HL-60 (cell line): ENCODE measurements around the gene PDE8A.

Experiments
- DNase-seq, 2 experiments: peaks; one replicate each; pipeline ENCODE4 v3.0.0-alpha.2; 2010 to 2020; ENCODE audit warnings: low read depth in 1 of 2, low spot score in 1 of 2
- H3K27ac ChIP-seq: fragments of 250-450 bp; sonication (Bioruptor Pico); replicated peaks from 2 replicates; pipeline ENCODE4 v1.5.1; 2020; ENCODE audit warnings: mild to moderate bottlenecking, moderate library complexity
- H3K27me3 ChIP-seq: fragments of 250-450 bp; sonication (Bioruptor Pico); 2 replicates; pipeline ENCODE4 v1.5.1; 2021; ENCODE audit warnings: mild to moderate bottlenecking, moderate library complexity; ENCODE audit not compliant: insufficient read depth, poor library complexity, severe bottlenecking
- H3K4me3 ChIP-seq: replicated peaks from 2 replicates; pipeline ENCODE4 v1.5.1; 2011; ENCODE audit warnings: mild to moderate bottlenecking, control low read depth, low read length; ENCODE audit not compliant: insufficient read depth
- GABPA ChIP-seq: IDR thresholded peaks from 2 replicates; pipeline ENCODE4 v1.6.1; 2012; ENCODE audit warnings: low read depth
- POLR2AphosphoS5 ChIP-seq: IDR thresholded peaks from 2 replicates; pipeline ENCODE4 v1.6.1; 2012; ENCODE audit warnings: low read depth
- SPI1 ChIP-seq: IDR thresholded peaks from 2 replicates; pipeline ENCODE4 v1.6.1; 2012; ENCODE audit warnings: low read depth, mild to moderate bottlenecking, borderline replicate concordance
- TF ChIP-seq, protein P1 (sequence below): IDR thresholded peaks from 2 replicates; pipeline ENCODE4 v1.6.1; 2012; ENCODE audit warnings: low read depth; ENCODE audit not compliant: insufficient replicate concordance
- TF ChIP-seq, protein P2 (sequence below): IDR thresholded peaks from one replicate; pipeline ENCODE4 v1.5.1; 2011; ENCODE audit warnings: low read length, control low read depth, inconsistent platforms; ENCODE audit not compliant: insufficient read depth

The PDE8A gene

DNA sequence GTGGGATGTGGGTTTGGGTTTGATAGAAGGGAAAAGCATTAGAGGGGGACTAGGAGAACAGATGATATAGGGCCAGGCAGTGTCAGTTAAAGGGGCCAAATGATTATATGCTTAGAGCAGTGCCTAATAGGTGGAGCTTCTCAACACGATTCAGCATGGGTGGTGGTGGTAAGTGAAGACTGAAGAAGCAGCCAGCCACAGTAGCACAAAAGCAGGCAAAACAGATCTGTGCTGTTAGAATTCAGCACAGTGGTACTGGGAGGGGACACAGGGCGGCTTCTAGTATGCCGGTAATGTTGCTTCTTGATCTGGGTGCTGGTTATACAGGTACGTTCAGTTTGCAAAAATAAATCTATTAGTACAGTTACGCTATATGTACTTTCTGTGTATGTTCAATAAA, 25.5 kb downstream of the PDE8A start:
- Histone ChIP-seq H3K4me3 (no peak overlapping the region), H3K27ac (no peak overlapping the region), H3K27me3 (no peaks in the 10 kb centered on the region)
- DNase-seq: no peak
- TF ChIP-seq, protein P1, sequence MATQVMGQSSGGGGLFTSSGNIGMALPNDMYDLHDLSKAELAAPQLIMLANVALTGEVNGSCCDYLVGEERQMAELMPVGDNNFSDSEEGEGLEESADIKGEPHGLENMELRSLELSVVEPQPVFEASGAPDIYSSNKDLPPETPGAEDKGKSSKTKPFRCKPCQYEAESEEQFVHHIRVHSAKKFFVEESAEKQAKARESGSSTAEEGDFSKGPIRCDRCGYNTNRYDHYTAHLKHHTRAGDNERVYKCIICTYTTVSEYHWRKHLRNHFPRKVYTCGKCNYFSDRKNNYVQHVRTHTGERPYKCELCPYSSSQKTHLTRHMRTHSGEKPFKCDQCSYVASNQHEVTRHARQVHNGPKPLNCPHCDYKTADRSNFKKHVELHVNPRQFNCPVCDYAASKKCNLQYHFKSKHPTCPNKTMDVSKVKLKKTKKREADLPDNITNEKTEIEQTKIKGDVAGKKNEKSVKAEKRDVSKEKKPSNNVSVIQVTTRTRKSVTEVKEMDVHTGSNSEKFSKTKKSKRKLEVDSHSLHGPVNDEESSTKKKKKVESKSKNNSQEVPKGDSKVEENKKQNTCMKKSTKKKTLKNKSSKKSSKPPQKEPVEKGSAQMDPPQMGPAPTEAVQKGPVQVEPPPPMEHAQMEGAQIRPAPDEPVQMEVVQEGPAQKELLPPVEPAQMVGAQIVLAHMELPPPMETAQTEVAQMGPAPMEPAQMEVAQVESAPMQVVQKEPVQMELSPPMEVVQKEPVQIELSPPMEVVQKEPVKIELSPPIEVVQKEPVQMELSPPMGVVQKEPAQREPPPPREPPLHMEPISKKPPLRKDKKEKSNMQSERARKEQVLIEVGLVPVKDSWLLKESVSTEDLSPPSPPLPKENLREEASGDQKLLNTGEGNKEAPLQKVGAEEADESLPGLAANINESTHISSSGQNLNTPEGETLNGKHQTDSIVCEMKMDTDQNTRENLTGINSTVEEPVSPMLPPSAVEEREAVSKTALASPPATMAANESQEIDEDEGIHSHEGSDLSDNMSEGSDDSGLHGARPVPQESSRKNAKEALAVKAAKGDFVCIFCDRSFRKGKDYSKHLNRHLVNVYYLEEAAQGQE: no peak
- no peak for TF ChIP-seq GABPA
- TF ChIP-seq SPI1: no peak
- TF ChIP-seq, protein P2, sequence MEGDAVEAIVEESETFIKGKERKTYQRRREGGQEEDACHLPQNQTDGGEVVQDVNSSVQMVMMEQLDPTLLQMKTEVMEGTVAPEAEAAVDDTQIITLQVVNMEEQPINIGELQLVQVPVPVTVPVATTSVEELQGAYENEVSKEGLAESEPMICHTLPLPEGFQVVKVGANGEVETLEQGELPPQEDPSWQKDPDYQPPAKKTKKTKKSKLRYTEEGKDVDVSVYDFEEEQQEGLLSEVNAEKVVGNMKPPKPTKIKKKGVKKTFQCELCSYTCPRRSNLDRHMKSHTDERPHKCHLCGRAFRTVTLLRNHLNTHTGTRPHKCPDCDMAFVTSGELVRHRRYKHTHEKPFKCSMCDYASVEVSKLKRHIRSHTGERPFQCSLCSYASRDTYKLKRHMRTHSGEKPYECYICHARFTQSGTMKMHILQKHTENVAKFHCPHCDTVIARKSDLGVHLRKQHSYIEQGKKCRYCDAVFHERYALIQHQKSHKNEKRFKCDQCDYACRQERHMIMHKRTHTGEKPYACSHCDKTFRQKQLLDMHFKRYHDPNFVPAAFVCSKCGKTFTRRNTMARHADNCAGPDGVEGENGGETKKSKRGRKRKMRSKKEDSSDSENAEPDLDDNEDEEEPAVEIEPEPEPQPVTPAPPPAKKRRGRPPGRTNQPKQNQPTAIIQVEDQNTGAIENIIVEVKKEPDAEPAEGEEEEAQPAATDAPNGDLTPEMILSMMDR: no peak
- TF ChIP-seq POLR2AphosphoS5: no peak

DNA sequence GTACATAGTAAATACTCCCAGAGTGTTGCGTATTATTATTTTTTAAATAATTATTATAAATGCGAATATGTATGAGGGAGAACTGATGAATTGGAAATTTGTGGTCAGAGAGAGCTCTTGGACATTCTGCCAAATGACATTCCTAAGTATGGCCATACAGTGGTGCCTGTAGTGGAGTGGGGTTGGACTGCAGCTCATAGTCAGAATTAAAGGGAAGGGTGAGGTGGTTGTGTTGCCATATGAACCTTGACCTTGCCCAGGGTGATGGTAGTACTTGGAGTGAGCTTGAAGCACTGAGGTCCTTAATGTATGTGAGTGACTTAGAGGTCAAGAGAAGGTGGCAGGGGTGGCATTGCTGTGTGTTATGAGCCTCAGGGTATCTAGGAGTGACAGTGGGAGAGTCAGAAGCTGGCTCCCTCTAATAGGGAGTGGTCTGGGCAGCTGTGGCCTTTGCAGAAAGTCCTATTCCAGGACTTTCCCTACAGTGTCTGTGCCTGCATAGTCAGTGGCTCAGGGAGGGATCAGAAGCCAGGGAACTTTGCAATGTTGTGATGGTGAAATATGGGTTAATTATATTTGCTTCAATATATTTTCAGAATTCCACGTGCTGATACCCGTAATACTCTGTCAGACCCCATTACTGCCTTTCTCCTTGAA, 26.2 kb downstream of the PDE8A start:
- no peak for TF ChIP-seq POLR2AphosphoS5
- TF ChIP-seq, protein P2: no peak
- TF ChIP-seq, protein P1: no peak
- TF ChIP-seq GABPA: no peak
- TF ChIP-seq SPI1: no peak
- Histone ChIP-seq H3K27ac (no peak overlapping the region), H3K27me3 (no peaks in the 10 kb centered on the region), H3K4me3 (no peak overlapping the region)
- DNase-seq: no peak

DNA sequence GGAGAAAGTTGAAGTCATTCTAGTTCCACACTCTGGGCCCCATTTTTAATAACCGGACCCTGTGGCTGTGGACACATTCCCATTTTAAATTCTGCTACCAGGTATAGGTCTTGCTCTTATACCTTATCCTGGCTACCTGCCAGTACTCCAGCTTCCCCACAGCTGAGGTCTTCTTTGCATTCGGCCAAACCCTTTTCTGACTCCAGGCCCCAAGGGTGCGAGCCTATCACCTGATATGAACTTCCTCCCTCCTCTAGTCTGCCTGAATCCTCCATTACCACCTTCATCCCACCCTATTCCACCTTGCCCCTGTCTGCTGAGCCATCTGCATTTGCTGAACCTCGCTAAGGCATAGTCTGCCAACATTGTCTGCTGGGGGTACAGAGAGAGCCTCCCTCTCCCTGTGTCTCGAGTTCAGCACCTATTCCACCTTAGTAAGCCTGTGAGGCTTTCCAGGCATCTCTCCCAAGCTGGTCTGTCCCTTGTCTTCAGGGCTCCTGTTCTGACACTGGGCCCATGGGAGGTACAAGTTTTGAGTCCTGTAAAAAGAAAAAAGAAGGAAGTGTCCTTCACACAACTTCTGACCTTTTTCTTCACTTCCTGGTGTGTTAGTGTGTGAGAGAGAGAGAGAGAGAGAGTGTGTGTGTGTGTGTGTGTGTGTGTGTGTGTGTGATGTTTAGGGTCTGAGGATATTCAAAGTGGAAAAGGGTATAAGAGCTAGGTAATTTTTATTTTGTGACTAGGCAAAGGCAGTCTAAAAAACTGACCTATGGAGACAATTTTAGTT, 27.0 kb downstream of the PDE8A start:
- Histone ChIP-seq H3K27ac (peak overlapping the region; percentile 70), H3K27me3 (no peaks in the 10 kb centered on the region), H3K4me3 (no peak overlapping the region)
- DNase-seq: peak in 1 of 2 experiments; percentile 40
- TF ChIP-seq SPI1: peak; percentile 92
- TF ChIP-seq, protein P2: no peak
- peak; percentile 35; the same call in 1 of the 2 replicates for TF ChIP-seq GABPA
- TF ChIP-seq, protein P1: no peak
- TF ChIP-seq POLR2AphosphoS5: no peak; the same call in 1 of the 2 replicates
